ENCODE data around the gene PRMT5. TPM values are rescaled to one million over a fixed set of nuclear protein-coding genes. Genes with fewer than 3 reads are reported as not detected.

The PRMT5 gene
- total RNA-seq, 1 donor from 2014 or later, result 37.3 TPM

GRCh38 chr14:22900081-22900799 is 28.9 kb downstream of the PRMT5 start:
- ATAC-seq, result peak; percentile 73 to 76
- H3K9me3 ChIP-seq, result no peaks in the 10 kb centered on the region

GRCh38 chr14:22898302-22899090 is 30.7 kb downstream of the PRMT5 start:
- H3K4me3 ChIP-seq, result no peak overlapping the region
- no peak for DNase-seq
- H3K27me3 ChIP-seq (ENCODE audit: low read depth), result no peaks in the 10 kb centered on the region
- peaks cover 41% of the 10 kb centered on the region for H3K36me3 ChIP-seq
- no peak overlapping the region for H3K27ac ChIP-seq
- ATAC-seq, result no peak
- intact Hi-C loops (cut with DNase I), result no loop called here
- H3K9me3 ChIP-seq, result no peaks in the 10 kb centered on the region
- TF ChIP-seq CTCF (IDR thresholded peaks at IDR 0.05), result no peak
- H3K4me1 ChIP-seq, result no peaks in the 10 kb centered on the region

More at GRCh38 chr14:22900081-22900799, 28.9 kb downstream of the PRMT5 start:
- Histone ChIP-seq H3K4me1 (no peaks in the 10 kb centered on the region), H3K36me3 (peaks cover 58% of the 10 kb centered on the region), H3K27me3 (ENCODE audit: low read depth) (no peaks in the 10 kb centered on the region), H3K4me3 (no peak overlapping the region), H3K27ac (no peak overlapping the region)
- peak; percentile 54 for TF ChIP-seq CTCF (IDR thresholded peaks at IDR 0.05)
- DNase-seq, result no peak
- intact Hi-C loops (cut with DNase I), result no loop called here

GRCh38 chr14:22897357-22897756 is 31.8 kb downstream of the PRMT5 start:
- no peak for TF ChIP-seq CTCF (IDR thresholded peaks at IDR 0.05)
- Histone ChIP-seq H3K27ac (no peak overlapping the region), H3K4me3 (no peak overlapping the region), H3K36me3 (peaks cover 29% of the 10 kb centered on the region), H3K27me3 (ENCODE audit: low read depth) (no peaks in the 10 kb centered on the region), H3K4me1 (no peaks in the 10 kb centered on the region), H3K9me3 (no peaks in the 10 kb centered on the region)
- intact Hi-C loops (cut with DNase I), result no loop called here
- ATAC-seq (no peak), DNase-seq (no peak)

GRCh38 chr14:22896760-22897159 is 32.4 kb downstream of the PRMT5 start:
- ATAC-seq, result no peak
- H3K4me1 ChIP-seq, result no peaks in the 10 kb centered on the region
- peaks cover 23% of the 10 kb centered on the region for H3K36me3 ChIP-seq
- no peak overlapping the region for H3K4me3 ChIP-seq
- TF ChIP-seq CTCF (IDR thresholded peaks at IDR 0.05), result no peak
- H3K27me3 ChIP-seq (ENCODE audit: low read depth), result no peaks in the 10 kb centered on the region
- intact Hi-C loops (cut with DNase I), result no loop called here
- H3K9me3 ChIP-seq, result no peaks in the 10 kb centered on the region
- DNase-seq, result no peak
- H3K27ac ChIP-seq, result no peak overlapping the region

- DNase-seq, result no peak
- Histone ChIP-seq H3K27me3 (ENCODE audit: low read depth) (no peaks in the 10 kb centered on the region), H3K9me3 (no peaks in the 10 kb centered on the region), H3K27ac (no peak overlapping the region), H3K4me3 (no peak overlapping the region), H3K4me1 (no peaks in the 10 kb centered on the region), H3K36me3 (peaks cover 19% of the 10 kb centered on the region)
- TF ChIP-seq CTCF (IDR thresholded peaks at IDR 0.05), result no peak
- ATAC-seq, result no peak
- intact Hi-C loops (cut with DNase I), result no loop called here
Observed at GRCh38 chr14:22896356-22896755, 32.8 kb downstream of the PRMT5 start.

All from lower lobe of right lung (tissue), 2 donors.